Subcutaneous adipose tissue (tissue), 4 donors: ENCODE results near the gene C1QTNF4. TPM values are rescaled to one million over a fixed set of nuclear protein-coding genes. Genes with fewer than 3 reads are reported as not detected.

Source experiments
- total RNA-seq, 4 donors: library from RNA; depleted of rRNA; stranded (reverse); fragments of >200 nt; gene quantifications; one replicate each; pipeline ENCODE4 v1.1.0, GENCODE V29; 2016
- TF ChIP-seq, protein P1 (sequence below): fragments of 450-650 bp; IDR thresholded peaks from one replicate; pipeline ENCODE4 v1.5.1; 2016; ENCODE audit warnings: low read depth, mild to moderate bottlenecking, control low read depth, antibody characterized with exemption, moderate library complexity

C1QTNF4 gene
- total RNA-seq, 4 donors from 2014 or later, result 0.82 to 2.6 (median 1.3) TPM

- TF ChIP-seq, protein P1, sequence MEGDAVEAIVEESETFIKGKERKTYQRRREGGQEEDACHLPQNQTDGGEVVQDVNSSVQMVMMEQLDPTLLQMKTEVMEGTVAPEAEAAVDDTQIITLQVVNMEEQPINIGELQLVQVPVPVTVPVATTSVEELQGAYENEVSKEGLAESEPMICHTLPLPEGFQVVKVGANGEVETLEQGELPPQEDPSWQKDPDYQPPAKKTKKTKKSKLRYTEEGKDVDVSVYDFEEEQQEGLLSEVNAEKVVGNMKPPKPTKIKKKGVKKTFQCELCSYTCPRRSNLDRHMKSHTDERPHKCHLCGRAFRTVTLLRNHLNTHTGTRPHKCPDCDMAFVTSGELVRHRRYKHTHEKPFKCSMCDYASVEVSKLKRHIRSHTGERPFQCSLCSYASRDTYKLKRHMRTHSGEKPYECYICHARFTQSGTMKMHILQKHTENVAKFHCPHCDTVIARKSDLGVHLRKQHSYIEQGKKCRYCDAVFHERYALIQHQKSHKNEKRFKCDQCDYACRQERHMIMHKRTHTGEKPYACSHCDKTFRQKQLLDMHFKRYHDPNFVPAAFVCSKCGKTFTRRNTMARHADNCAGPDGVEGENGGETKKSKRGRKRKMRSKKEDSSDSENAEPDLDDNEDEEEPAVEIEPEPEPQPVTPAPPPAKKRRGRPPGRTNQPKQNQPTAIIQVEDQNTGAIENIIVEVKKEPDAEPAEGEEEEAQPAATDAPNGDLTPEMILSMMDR, result no peak
Measured at GRCh38 chr11:47564933-47565339, 29.3 kb downstream of the C1QTNF4 start.

DNA sequence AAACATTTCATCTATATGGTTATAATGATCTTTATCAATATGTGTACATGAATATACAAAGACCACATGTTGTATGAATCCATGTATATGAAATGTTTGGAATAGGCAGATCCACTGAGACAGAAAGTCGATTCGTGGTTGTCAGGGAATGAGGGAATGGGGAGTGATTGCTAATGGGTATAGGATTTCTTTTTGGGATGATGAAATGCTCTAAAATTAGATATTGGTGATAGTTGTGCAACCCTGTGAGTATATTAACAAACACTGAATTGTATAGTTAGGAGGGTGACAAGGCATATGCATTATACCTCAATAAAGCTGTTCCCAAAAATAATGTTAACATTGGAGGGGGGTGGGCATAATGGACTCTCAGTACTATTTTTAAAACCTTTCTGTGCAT lies 33.8 kb downstream of the C1QTNF4 start:
- TF ChIP-seq, protein P1, result no peak

DNA sequence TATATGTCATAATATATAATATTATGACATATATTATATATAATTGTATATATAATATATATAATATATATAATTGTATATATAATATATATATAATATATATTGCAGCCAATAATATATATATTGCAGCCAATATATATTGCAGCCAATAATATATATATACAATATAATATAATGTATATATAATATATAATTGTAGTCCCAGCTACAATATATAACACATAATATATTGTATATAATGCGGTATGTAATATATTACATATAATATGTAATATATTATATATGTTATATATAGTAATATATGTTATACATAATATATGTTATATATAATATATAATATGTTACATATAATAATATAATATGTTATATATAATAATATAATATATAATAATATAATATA lies 35.5 kb downstream of the C1QTNF4 start:
- TF ChIP-seq, protein P1, result no peak

DNA sequence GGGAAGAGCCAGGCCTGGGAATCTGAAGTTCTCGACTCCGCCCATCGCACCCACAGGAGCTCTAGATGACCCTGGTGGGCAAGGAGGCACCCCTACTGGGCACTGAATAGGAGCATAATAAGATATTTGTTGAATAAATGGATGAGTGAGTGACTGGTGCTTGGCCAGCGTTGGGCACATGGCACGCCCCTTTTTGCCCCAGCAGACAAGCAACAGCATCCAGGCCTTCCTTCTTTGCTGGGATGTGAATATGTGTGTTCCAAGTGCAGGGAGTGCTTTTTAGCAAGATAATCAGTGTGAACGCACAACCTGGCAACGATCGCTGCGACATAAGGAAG lies 40.8 kb downstream of the C1QTNF4 start:
- TF ChIP-seq, protein P1, result no peak

DNA sequence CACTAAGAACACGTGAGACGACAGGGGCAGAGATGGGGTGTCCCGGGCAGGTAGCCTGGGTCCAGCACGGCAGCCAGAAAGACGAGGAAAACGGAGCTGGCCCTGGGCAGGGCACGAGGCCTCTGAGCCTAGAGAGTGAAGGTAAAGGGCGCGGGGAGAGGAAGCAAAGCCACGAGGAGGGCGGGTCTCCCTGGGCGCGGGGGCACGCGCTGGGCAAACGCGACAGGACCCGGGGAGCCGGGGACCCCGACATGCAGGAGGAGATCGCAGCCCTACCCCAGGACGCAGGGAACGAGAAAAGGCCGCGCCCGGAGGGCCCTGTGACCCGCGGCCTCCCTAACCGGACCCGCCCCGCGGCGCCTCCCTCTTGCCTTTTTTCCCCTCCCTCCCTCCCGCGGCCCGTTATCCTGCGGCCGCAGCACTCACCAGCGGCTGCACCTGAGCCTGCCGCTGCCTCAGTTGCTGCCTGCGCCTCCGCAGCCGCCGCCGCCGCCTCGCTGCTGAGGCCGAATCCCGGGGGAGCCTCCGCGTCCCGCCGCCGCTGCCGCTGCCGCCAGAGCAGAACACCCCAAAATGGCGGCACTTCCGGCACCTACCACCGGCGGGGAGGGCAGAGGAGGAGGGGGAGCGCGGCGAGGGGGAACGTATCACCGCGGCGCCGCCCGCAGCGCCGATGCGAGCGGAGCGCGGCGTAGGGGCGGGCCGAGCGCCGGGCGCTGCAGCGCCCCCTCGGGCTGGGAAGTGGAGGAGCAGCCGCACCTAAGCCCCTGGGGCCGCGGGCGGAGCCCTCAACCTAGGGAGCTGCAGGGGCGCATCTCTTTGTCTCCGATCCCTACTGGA lies 41.4 kb downstream of the C1QTNF4 start, which contains the start of gene CELF1:
CELF1 (minus strand) TSS at position 567 of the 840 bp plus-strand sequence. CDS start 53,609 bp downstream, outside the sequence.
- TF ChIP-seq, protein P1, result no peak

GRCh38 chr11:47552056-47552565 lies 42.1 kb downstream of the C1QTNF4 start:
- TF ChIP-seq, protein P1, result no peak

DNA sequence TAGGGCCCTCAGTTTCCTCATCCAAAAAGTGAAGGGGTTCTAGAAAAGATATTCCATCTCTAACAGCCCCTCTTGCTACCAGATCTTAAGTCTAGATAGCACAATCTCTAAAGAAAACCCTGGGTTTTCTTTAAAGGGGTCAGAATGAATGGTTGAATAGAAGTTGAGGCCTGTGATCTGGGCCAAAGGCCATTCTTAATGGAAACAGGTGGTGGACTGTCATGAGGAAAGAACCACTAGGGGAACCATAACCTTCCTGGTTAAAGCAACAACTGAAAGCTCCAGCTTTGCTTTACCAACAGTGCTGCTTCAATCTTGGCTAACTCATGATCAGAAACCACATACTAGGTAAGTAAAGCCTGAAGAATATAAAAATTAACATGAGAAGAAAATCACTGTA lies 43.1 kb downstream of the C1QTNF4 start:
- TF ChIP-seq, protein P1, result no peak
